GM21526 (cell line): ENCODE results near the gene TRABD2A.
"Not testable (repeated sequence)": the region's sequence is repeated elsewhere in the genome, so short reads cannot be mapped to it uniquely, and the experiment has no call there.

ENCODE experiments used
- ATAC-seq: cut with Tn5 transposase; IDR thresholded peaks from one replicate; pipeline ENCODE4 v1.9.1; 2021; ENCODE audit warnings: moderate library complexity; ENCODE audit not compliant: unreplicated experiment, low FRiP score

The TRABD2A gene, protein sequence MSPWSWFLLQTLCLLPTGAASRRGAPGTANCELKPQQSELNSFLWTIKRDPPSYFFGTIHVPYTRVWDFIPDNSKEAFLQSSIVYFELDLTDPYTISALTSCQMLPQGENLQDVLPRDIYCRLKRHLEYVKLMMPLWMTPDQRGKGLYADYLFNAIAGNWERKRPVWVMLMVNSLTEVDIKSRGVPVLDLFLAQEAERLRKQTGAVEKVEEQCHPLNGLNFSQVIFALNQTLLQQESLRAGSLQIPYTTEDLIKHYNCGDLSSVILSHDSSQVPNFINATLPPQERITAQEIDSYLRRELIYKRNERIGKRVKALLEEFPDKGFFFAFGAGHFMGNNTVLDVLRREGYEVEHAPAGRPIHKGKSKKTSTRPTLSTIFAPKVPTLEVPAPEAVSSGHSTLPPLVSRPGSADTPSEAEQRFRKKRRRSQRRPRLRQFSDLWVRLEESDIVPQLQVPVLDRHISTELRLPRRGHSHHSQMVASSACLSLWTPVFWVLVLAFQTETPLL

GRCh38 chr2:84880645-84881521, at the start of gene TRABD2A:
TRABD2A (minus strand) TSS chr2:84881084; CDS start chr2:84881039, 45 bp downstream.
- no peak for ATAC-seq

DNA sequence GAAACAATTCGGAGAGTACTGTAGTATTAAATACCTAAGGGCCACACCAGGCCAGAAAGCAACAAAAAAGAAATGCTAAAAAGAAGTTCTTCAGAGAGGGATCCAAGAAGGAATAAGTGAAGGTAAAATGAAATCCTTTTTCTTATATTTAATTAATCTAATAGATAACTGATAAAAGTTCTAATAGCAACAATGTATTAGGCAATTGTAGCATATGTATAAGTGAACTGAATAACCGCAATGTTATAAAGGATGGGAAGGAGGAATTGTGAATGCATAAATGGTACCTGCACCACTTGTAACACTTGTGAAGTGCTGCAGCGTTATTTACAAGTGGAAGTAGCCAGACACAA, 46.4 kb upstream of the TRABD2A start:
- no peak for ATAC-seq

DNA sequence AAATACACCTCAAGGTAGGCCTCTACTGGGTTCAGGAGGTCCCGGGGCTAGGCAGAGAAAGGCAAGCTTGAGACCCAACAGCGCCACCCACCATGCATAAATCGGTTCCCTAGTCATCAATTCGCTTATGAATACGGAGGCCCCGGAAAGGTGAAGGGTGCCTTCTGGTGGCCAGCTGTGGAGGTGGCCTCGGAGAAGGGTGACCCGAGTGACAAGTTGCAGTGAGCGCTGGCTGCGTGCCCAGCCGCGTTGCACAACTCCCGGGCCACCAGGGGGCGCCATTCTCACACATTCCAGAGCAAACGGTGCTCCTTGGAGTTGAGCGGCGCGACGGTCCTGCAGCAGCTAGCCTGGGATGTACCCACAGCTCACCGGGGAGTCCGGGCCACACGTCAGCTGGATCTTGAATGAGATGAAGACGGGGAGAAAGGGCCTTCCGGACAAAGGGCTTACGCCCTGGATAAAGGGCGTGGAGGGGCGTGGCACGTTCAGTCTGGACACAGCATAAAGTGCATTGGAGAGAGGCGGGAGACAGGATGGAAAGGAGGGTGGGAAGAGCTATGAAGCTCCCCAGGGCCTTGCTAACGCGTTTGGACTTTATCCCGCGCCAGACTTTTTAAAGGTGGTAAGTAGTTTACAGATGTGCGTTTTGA, 45.0 kb upstream of the TRABD2A start:
- ATAC-seq = peak; percentile 77

GRCh38 chr2:84925336-84925723, 44.4 kb upstream of the TRABD2A start:
- no peak for ATAC-seq

DNA sequence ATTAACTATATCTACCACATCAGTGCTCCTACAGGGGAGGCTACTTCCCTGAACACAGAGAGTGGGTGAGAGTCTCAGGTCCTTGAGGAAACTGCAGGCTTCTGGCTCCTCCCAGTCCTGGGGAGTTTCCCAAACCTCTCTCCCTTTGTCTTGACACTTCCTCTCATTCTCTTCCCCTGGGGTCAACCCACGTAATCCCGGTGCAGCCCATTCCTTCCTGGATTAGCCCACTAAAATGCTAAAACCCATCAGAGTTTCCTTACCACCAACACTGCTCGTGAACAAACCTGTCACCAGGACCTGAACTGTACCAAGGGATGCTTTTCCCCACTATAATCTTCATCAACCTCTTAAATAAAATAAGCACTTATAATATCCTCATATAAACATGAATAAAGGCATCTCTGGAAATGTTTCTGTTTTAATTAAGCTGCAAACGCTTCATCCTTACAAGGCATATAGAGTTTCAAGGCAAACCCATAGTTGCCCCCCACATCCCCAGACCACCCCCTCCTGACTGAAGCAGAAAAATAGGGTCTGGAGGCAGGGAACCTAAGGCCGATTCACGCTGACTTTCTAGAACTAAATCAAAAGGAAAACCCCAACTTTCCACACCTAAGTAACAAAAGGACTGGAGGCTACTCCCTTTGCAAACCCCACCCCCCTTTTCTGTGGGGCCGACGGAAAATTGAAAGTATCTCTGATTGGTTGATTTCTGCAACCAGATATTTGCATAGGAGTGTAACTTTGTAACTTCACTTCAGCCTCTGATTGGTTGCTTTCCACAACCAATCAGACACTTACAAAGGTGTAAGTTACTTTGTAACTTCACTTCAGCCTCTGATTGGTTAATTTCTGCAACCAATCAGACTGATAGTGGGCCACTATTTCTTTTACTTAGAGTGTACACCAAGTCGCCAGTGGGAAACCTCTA, 43.6 kb upstream of the TRABD2A start:
- ATAC-seq = no peak

- no peak for ATAC-seq
Observed at GRCh38 chr2:84923009-84923408, 42.1 kb upstream of the TRABD2A start.

DNA sequence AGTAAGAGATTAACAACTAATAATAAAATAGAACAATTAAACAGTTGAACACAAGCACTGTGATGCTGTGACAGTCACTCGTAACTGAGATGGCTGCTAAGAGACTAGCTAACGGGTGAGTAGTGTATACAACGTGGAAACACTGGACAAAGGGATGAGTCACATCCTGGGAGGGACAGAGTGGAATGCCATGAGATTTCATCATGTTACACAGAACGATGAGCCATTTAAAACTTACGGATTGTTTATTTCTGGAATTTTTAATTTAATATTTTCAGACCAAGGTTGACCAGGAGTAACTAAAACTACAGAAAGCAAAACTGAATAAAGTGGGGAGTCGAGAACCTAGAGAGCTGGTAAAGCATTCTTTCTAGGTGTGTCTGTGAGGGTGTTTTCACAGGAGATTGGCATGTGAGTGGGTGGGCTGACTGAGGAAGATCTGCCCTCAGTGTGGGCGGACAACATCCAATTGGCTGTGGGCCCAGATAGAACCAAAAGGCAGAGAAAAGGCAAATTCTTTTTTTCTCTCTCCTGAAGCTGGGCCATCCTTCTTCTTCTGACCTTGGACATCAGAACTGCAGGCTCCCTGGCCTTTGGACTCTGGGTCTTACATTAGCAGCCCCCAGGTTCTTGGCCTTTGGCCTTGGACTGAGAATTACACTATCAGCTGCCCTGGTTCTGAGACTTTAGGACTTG, 39.1 kb upstream of the TRABD2A start:
- peak; percentile 42 for ATAC-seq

- ATAC-seq = no peak
Observed at GRCh38 chr2:84918430-84918829, 37.5 kb upstream of the TRABD2A start.

- ATAC-seq = not testable (repeated sequence)
Observed at GRCh38 chr2:84917821-84918220, 36.9 kb upstream of the TRABD2A start.

- ATAC-seq = not testable (repeated sequence)
Observed at GRCh38 chr2:84915675-84916074, 34.8 kb upstream of the TRABD2A start.

DNA sequence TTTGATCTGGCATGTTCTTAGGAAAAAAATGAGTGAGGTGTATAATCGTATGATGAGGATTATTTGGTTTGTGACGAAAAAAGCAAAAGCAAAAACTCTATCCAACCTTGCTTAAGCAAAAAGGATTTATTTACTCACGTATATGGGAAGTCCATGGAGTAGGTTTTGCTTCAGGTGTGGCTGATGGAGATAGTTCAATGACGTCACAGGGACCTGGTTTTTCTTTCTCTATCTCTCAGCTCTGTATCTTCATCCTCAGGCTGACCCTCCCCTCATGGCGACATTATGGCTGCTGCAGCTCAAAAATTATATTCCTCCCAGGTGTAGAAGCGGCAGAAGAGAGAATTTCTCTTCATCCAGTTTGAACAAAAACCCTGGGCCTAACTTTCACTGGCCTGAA, 33.5 kb upstream of the TRABD2A start:
- ATAC-seq = no peak

GRCh38 chr2:84912984-84913383, 32.1 kb upstream of the TRABD2A start:
- no peak for ATAC-seq

DNA sequence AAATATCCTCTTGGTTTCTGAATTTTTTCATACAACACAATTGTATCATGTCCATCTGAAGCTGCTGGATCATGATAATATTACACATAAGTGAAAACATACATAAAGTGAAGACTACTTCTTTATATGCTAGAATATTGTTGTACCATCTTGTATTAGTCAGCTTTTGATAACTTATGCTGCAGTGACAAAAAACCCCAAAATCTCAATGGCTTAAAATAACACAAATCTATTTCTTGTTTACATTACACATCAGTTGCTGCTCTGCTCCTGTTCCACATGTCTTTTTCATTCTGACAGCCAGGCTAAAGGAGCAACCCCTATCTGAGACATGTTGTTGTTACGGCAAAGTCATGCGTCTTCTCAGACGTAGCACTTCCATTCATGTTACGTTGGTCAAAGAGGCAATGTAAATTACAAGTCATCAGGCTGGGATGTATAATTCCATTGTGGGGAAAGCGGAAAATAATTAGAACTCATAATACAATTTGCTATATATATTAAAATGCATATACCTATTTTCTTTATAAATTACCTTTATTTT, 30.3 kb upstream of the TRABD2A start:
- ATAC-seq = no peak

GRCh38 chr2:84908948-84909713, 28.2 kb upstream of the TRABD2A start:
- ATAC-seq = no peak

DNA sequence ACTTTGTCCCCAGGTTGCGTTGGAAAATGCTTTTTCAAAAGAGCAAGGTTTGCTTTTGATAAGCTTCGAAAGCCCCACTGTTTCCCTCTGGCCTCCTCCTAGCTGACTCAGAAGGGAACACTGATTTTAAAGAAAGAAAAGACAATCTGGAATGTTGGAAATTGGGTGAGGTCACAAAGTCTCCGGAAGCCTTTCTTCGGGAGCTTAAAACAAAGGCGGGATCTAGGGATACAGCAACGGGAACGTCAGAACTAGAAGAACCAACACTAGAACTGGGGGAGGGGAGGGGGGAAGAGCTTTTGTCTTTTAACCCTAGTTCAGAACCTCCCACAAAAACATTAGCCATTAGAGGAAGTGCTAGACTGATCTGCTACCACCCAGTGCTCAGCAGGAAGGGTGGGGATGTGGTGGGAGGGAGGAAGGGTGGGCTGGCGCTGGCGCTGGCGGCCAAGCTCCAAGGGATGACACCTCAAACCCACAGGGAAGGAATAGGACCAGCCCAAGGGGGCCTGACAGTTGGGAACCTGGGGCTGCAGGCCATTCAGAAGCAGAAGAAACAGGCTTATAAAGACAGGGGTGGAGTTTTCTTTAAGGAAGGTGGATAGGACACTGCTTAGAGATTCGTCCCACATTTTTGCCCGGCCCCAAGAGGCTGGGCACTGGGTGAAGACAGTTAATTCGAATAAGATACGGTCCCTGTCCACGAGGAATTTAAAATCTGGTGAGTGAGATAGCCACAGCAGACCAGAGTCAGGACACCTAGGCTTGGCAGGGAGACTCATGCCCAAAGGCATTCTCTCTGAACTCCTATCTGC, 26.2 kb upstream of the TRABD2A start:
- ATAC-seq = no peak

- peak; percentile 26 for ATAC-seq
Observed at GRCh38 chr2:84906108-84906899, 25.4 kb upstream of the TRABD2A start.
